Measurements from ENCODE around the gene BICDL1. TPM values are rescaled to one million over a fixed set of nuclear protein-coding genes. Genes with fewer than 3 reads are reported as not detected.

Gene BICDL1
- total and polyA plus RNA-seq, 2 of the 4 experiments (the other 2 are of a cell fraction) = not detected

DNA sequence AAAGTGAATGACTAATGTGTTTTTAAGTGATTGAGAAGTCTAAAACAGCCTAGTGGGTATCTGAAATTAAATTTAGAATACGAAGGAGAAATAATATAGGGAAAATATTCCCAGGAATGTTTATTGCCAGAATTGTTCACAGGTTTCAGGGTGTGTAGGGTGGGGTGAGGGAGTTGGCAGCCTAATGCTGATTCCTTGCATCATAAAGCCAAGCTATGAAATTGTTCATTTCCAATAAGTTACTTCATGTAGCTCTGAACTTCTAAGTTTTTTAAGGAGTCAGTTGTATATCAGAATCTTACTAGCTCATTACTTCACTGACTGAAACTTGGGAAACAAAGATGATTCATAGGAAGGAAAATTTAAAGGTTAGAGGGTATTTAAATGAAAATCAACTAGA lies 71.2 kb downstream of the BICDL1 start:
- POLR2A ChIA-PET (ENCODE audit: unreplicated experiment) = no interaction called here
- no peak overlapping the region for H3K18ac ChIP-seq (ENCODE audit: low read depth, low read length)
- no peak overlapping the region for H4K5ac ChIP-seq (ENCODE audit: low read depth, low read length)
- no peak for TF ChIP-seq NFE2L2 (IDR thresholded peaks at IDR 0.05; ENCODE audit: low read depth, low read length)
- TF ChIP-seq RFX5 (IDR thresholded peaks at IDR 0.05; ENCODE audit: low read depth, low read length) = no peak
- TF ChIP-seq, protein P1, sequence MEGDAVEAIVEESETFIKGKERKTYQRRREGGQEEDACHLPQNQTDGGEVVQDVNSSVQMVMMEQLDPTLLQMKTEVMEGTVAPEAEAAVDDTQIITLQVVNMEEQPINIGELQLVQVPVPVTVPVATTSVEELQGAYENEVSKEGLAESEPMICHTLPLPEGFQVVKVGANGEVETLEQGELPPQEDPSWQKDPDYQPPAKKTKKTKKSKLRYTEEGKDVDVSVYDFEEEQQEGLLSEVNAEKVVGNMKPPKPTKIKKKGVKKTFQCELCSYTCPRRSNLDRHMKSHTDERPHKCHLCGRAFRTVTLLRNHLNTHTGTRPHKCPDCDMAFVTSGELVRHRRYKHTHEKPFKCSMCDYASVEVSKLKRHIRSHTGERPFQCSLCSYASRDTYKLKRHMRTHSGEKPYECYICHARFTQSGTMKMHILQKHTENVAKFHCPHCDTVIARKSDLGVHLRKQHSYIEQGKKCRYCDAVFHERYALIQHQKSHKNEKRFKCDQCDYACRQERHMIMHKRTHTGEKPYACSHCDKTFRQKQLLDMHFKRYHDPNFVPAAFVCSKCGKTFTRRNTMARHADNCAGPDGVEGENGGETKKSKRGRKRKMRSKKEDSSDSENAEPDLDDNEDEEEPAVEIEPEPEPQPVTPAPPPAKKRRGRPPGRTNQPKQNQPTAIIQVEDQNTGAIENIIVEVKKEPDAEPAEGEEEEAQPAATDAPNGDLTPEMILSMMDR (conservative IDR thresholded peaks at IDR 0.05; ENCODE audit: low read depth, low read length) = no peak
- TF ChIP-seq FOS (IDR thresholded peaks at IDR 0.05; ENCODE audit: low read depth, low read length) = no peak
- TF ChIP-seq MAZ (IDR thresholded peaks at IDR 0.05; ENCODE audit: borderline replicate concordance, low read depth, low read length) = no peak
- TF ChIP-seq POLR2A (IDR thresholded peaks at IDR 0.05; ENCODE audit: low read depth, low read length) = no peak
- no peak for TF ChIP-seq RCOR1 (IDR thresholded peaks at IDR 0.05; ENCODE audit: insufficient replicate concordance, low read length)
- no peak for TF ChIP-seq MXI1 (IDR thresholded peaks at IDR 0.05; ENCODE audit: borderline replicate concordance, low read depth, low read length)
- no peak for TF ChIP-seq BHLHE40 (IDR thresholded peaks at IDR 0.05; ENCODE audit: low read depth, low read length)
- TF ChIP-seq, protein P2, sequence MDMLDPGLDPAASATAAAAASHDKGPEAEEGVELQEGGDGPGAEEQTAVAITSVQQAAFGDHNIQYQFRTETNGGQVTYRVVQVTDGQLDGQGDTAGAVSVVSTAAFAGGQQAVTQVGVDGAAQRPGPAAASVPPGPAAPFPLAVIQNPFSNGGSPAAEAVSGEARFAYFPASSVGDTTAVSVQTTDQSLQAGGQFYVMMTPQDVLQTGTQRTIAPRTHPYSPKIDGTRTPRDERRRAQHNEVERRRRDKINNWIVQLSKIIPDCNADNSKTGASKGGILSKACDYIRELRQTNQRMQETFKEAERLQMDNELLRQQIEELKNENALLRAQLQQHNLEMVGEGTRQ (IDR thresholded peaks at IDR 0.05; ENCODE audit: low read depth, low read length) = no peak
- TF ChIP-seq MAFK (IDR thresholded peaks at IDR 0.05; ENCODE audit: low read depth, low read length) = no peak
- TF ChIP-seq CHD1 (IDR thresholded peaks at IDR 0.05; ENCODE audit: low read depth, low read length) = no peak
- TF ChIP-seq, protein P3, sequence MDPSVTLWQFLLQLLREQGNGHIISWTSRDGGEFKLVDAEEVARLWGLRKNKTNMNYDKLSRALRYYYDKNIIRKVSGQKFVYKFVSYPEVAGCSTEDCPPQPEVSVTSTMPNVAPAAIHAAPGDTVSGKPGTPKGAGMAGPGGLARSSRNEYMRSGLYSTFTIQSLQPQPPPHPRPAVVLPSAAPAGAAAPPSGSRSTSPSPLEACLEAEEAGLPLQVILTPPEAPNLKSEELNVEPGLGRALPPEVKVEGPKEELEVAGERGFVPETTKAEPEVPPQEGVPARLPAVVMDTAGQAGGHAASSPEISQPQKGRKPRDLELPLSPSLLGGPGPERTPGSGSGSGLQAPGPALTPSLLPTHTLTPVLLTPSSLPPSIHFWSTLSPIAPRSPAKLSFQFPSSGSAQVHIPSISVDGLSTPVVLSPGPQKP (IDR thresholded peaks at IDR 0.05; ENCODE audit: borderline replicate concordance, low read depth, low read length) = no peak
- no peak for TF ChIP-seq RAD21 (IDR thresholded peaks at IDR 0.05; ENCODE audit: low read length)
- TF ChIP-seq CEBPB (IDR thresholded peaks at IDR 0.05; ENCODE audit: low read depth, low read length) = no peak
- TF ChIP-seq SMC3 (IDR thresholded peaks at IDR 0.05; ENCODE audit: low read depth, low read length) = no peak
- no peaks in the 10 kb centered on the region for H3K36me3 ChIP-seq (ENCODE audit: control insufficient read depth, insufficient read depth, low read length)
- CTCF ChIA-PET = no interaction called here
- no peak overlapping the region for H3K23ac ChIP-seq (ENCODE audit: low read depth, low read length)
- H3K4me3 ChIP-seq (ENCODE audit: insufficient read depth, low read depth, low read length) = no peak overlapping the region
- no peak overlapping the region for H3K56ac ChIP-seq (ENCODE audit: extremely low read depth, insufficient read depth, low read length)
- ATAC-seq (ENCODE audit: low read depth) (no peak), DNase-seq (no peak)
- H4K20me1 ChIP-seq (ENCODE audit: insufficient read depth, low read length) = no peaks in the 10 kb centered on the region
- H3K4me2 ChIP-seq (ENCODE audit: low read depth, low read length) = no peak overlapping the region
- no peak overlapping the region for H2AFZ ChIP-seq (replicated peaks; ENCODE audit: low read length, poor library complexity)
- no peak overlapping the region for H4K8ac ChIP-seq (ENCODE audit: low read depth in 2 of 2, low read length in 2 of 2)
- no peak overlapping the region for H3K9ac ChIP-seq (ENCODE audit: low read depth, low read length)
- H3K4me1 ChIP-seq (ENCODE audit: control insufficient read depth, insufficient read depth, low read length) = no peaks in the 10 kb centered on the region
- peaks cover 30% of the 10 kb centered on the region for H3K27me3 ChIP-seq (ENCODE audit: control insufficient read depth, insufficient read depth, low read length)
- WGBS, 2 experiments (ENCODE audit: extremely low coverage in 2 of 2, insufficient read length in 1 of 2) = 60% methylated on average over 1 of the region's 1 CpG; no CpG with 5 or more reads in 1 of the 2 experiments
- intact Hi-C loops (cut with micrococcal nuclease) = no loop called here
- H2BK5ac ChIP-seq (ENCODE audit: low read depth, low read length, poor library complexity, severe bottlenecking) = no peak overlapping the region
- H4K91ac ChIP-seq (ENCODE audit: insufficient read depth, low read depth, low read length) = no peak overlapping the region
- in situ Hi-C loops (cut with MboI; ENCODE audit: low sequenced_read_pairs) = no loop called here
- dilution Hi-C loops (cut with HindIII; ENCODE audit: low sequenced_read_pairs, unreplicated experiment) = no loop called here
- H3K9me3 ChIP-seq (ENCODE audit: control insufficient read depth, insufficient read depth, low read length) = no peaks in the 10 kb centered on the region
- no peak overlapping the region for H2BK20ac ChIP-seq (ENCODE audit: low read depth, low read length)
- no peak overlapping the region for H2AK9ac ChIP-seq (replicated peaks; ENCODE audit: low read depth, low read length, poor library complexity)
- no peak overlapping the region for H3K14ac ChIP-seq (replicated peaks; ENCODE audit: low read depth, low read length)
- H3K27ac ChIP-seq (ENCODE audit: insufficient read depth, low read length) = no peak overlapping the region
- H3K9me1 ChIP-seq (ENCODE audit: insufficient read depth, low read length) = no peaks in the 10 kb centered on the region
- H3K79me1 ChIP-seq (ENCODE audit: low read depth in 1 of 2, low read length in 2 of 2) = no peaks in the 10 kb centered on the region
- no peak overlapping the region for H2BK120ac ChIP-seq (ENCODE audit: low read depth, low read length)
- H3K4ac ChIP-seq (ENCODE audit: low read depth, low read length) = no peak overlapping the region
- no peak overlapping the region for H2BK15ac ChIP-seq (ENCODE audit: low read depth, low read length)
- no peak overlapping the region for H2AK5ac ChIP-seq (ENCODE audit: low read depth, low read length)
- BruUV-seq (replicated peaks) = no TSS peak

Measured in IMR-90 (cell line).